Breast epithelium (tissue), 3 donors: ENCODE results near the gene C11orf52.

ENCODE experiments used
- POLR2A ChIP-seq: fragments of 450-650 bp; IDR thresholded peaks from one replicate; pipeline ENCODE4 v1.6.1; 2016; ENCODE audit warnings: antibody characterized with exemption, mild to moderate bottlenecking, moderate library complexity
- TF ChIP-seq, protein P1 (sequence below), 3 donors: fragments of 450-650 bp; IDR thresholded peaks; one replicate each; pipeline ENCODE4 v1.5.1; 2016 to 2017; ENCODE audit warnings: antibody characterized with exemption in 3 of 3, mild to moderate bottlenecking in 3 of 3, moderate library complexity in 3 of 3

DNA sequence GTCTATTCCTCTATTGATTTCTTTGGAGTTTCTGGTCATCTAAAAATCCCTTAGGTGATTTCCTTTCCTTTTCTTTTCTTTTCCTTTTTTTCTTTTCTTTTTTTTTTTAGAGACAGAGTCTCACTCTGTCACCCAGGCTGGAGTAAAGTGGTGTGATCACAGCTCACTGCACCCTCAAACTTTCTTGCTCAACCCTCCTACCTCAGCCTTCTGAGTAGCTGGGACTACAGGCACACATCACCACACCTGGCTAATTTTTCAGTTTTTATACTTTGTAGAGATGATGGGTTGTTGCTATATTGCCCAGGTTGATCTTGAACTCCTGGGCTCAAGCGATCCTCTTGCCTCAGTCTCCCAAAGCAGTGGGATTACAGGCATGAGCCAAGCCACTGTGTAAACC, 1.9 kb upstream of the C11orf52 start:
- TF ChIP-seq, protein P1, sequence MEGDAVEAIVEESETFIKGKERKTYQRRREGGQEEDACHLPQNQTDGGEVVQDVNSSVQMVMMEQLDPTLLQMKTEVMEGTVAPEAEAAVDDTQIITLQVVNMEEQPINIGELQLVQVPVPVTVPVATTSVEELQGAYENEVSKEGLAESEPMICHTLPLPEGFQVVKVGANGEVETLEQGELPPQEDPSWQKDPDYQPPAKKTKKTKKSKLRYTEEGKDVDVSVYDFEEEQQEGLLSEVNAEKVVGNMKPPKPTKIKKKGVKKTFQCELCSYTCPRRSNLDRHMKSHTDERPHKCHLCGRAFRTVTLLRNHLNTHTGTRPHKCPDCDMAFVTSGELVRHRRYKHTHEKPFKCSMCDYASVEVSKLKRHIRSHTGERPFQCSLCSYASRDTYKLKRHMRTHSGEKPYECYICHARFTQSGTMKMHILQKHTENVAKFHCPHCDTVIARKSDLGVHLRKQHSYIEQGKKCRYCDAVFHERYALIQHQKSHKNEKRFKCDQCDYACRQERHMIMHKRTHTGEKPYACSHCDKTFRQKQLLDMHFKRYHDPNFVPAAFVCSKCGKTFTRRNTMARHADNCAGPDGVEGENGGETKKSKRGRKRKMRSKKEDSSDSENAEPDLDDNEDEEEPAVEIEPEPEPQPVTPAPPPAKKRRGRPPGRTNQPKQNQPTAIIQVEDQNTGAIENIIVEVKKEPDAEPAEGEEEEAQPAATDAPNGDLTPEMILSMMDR (IDR thresholded peaks at IDR 0.05) = no peak
- no peak for TF ChIP-seq POLR2A
